Left kidney (tissue), 8 donors: Measurements from ENCODE around the gene MED25. TPM values are rescaled to one million over a fixed set of nuclear protein-coding genes. Genes with fewer than 3 reads are reported as not detected.
A peak's percentile ranks its signal among the peaks of the same experiment; 100 is the strongest.

Experiments
- DNase-seq: peaks from one replicate; pipeline ENCODE4 v3.0.0-alpha.2; 2013
- long read RNA-seq, 8 donors: transcript quantifications; one replicate each; lab custom pipeline, GENCODE V29; 2026
- polyA plus RNA-seq: library from polyadenylated mRNA; unstranded; fragments of 120-200 nt; gene quantifications from one replicate; pipeline ENCODE4 v1.2.1, GENCODE V29; 2013; ENCODE audit not compliant: insufficient read length

The MED25 gene
- 71.9 TPM for polyA plus RNA-seq
- long read RNA-seq, donor 1, partial matches to known transcripts = 26 of 29 reads
- long read RNA-seq, donor 1, other reads (novel, unspliced or antisense) = 0 of 29 reads
- long read RNA-seq, donor 2, partial matches to known transcripts = 0 of 6 reads
- long read RNA-seq, donor 2, other reads (novel, unspliced or antisense) = 0 of 6 reads
- long read RNA-seq, donor 3, partial matches to known transcripts = 23 of 26 reads
- long read RNA-seq, donor 3, other reads (novel, unspliced or antisense) = 0 of 26 reads
- long read RNA-seq, donor 4 = 0 reads
- long read RNA-seq, donor 5, transcript MED25-201 (18 exons, 2,332 nt) = major isoform, 7 of 16 reads
- long read RNA-seq, donor 5, partial matches to known transcripts = 7 of 16 reads
- long read RNA-seq, donor 5, other reads (novel, unspliced or antisense) = 0 of 16 reads
- long read RNA-seq, donor 6, partial matches to known transcripts = 5 of 5 reads
- long read RNA-seq, donor 6, other reads (novel, unspliced or antisense) = 0 of 5 reads
- long read RNA-seq, donor 7, partial matches to known transcripts = 24 of 32 reads
- long read RNA-seq, donor 7, other reads (novel, unspliced or antisense) = 0 of 32 reads
- long read RNA-seq, donor 8, partial matches to known transcripts = 0 of 3 reads
- long read RNA-seq, donor 8, other reads (novel, unspliced or antisense) = 0 of 3 reads

- DNase-seq = peak; percentile 90
These were observed at the start of gene MED25 for GRCh38 chr19:49817964-49818648. TSS of gene MED25 (plus strand) at chr19:49818289. CDS start at chr19:49818342, 53 bp downstream.

- DNase-seq = no peak
These were observed 47.6 kb upstream of the MED25 start for GRCh38 chr19:49770529-49770928.

GRCh38 chr19:49771674-49772139, 46.4 kb upstream of the MED25 start:
- DNase-seq = no peak

- no peak for DNase-seq
These were observed 45.1 kb upstream of the MED25 start for GRCh38 chr19:49772850-49773432.

DNA sequence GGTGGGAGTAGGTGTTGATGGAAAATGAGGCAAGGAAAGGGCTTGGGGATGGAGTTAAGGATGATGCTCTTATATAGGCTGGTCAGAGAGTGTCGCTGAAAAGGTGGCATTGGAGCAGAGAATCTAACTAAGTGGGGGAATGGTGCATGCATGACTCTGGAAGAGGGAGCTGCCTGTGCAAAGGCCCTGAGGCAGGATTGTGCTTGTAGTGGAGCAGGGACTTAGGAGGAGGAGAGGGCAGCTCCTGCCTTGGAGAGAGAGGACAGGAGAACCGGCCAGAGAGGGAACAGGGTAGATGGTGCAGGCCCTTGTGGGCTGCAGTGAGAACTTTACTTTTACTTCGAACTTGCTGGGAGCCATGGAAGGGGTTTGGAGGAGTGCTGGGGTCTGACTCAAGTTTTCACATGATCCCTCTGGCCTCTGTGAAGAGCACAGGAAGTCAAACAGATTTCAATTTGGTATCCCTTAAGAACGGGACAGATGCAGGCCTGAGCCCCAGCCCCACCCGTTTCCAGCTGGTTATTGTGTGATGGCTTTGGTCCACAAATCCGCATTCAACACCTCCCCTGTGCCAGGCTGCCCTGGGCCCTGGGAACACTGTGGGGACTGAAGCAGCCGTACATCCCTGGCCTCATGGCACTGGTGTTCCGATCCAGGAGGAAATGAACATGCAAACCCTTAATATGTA, 44.3 kb upstream of the MED25 start:
- DNase-seq = no peak

- DNase-seq = no peak
These were observed 43.1 kb upstream of the MED25 start for GRCh38 chr19:49774969-49775368.

DNA sequence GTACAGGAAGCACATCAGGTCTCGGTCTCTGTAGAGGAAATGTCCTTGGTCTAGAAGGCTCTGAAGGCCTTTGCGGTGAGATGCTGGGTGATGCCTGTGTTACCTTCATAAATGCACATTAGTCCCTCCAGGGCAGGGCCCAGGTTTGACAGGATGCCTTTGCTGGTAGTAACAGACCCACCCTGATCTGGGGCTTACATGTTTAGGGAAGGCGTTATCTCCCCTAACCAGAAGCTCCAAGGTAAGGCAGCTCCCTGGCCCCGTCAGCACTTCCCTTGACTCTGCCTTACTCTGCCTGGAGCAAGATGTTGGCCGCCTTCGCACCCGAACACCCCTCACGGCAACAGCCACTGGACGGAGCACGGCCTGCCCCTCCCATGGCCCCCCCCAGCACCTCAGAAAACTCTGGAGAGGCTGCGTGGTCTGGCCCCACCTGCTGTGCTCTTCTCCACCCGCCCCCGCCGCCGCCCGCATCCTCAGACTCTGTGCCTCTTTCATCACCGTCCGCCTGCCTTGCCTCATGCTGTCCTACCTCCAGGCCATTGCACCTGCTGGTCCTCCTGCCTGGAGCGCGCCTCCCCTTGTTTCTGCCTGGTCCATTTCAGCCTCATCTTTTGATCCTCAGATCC, 42.2 kb upstream of the MED25 start:
- DNase-seq = no peak

- no peak for DNase-seq
These were observed 41.7 kb upstream of the MED25 start for GRCh38 chr19:49776371-49776764.

DNA sequence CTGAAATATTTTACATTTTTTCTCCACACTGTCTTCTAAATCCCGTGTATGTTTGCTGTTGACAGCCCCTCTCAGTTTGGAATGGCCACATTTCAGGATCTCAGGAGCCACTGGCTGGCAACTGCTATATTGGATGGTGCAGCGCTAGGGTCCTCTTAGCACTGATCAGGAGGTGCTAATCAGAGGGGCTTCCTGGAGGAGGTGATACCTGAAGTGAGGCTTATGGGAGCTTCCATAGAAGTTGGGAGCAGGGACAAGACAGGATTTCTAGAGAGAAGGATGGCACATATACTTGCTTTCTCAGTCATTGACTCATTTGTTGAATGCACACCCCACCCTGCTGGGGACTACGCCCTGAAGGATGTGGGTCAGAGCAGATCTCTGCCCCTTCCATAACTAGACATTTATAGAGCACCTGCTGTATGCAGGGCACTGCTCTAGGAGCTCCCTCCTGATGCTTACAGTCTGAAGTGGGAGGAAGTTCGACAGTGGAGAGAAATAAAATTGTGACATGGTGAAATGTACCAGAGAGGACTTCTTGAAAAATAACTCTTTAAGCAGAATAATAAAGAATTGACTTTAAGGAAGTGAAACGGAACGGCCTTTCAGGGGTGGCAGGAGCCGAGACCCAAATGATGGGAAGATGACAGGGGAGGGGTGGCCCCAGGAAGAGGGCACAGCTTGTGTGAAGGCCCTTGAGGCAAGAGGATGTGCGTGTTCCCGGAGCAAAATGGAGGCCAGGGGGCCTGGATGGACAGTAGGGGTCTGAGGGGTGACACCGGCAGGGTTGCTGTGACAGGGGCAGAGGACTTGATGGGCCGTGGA, 38.1 kb upstream of the MED25 start:
- DNase-seq = no peak

DNA sequence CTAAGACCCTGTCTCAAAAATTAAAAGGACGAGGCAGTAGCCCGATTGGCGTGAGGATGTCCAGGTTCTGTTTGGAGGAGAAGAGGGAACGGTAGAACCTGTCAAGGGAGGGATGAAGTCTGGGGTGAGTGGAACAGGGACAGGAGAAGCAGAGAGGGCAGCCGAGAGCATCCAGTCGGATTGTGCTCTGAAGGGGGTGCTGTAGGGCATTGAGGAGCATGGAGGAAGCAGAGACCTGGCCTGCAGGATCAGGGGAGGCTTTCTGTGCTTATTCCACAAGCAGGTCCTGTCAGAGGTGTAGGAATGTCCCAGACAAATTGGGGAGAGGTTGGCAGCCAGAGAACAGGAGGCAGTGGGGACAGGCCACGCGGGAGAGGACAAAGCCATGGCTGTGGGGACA, 37.2 kb upstream of the MED25 start:
- no peak for DNase-seq

- no peak for DNase-seq
These were observed 36.7 kb upstream of the MED25 start for GRCh38 chr19:49781394-49781793.

GRCh38 chr19:49782515-49782914, 35.6 kb upstream of the MED25 start:
- no peak for DNase-seq

GRCh38 chr19:49786376-49786820, 31.7 kb upstream of the MED25 start:
- no peak for DNase-seq

DNA sequence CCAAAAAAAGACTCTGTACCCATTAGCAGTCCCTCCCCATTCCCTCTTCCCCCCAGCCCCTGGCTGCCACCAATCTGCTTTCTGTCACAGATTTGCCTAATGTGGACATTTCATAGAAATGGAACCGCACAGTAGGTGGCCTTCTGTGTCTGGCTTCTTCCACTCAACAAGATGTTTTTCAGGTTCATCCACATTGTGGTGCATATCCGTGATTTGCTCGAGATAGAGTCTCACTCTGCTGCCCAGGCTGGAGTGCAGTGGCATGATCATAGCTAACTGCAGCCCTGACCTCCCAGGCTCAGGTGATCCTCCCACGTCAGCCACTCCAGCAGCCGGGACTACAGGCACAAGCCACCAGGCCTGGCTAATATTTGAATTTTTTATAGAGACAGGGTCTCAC, 30.3 kb upstream of the MED25 start:
- DNase-seq = no peak

- no peak for DNase-seq
These were observed 29.2 kb upstream of the MED25 start for GRCh38 chr19:49788857-49789256.

DNA sequence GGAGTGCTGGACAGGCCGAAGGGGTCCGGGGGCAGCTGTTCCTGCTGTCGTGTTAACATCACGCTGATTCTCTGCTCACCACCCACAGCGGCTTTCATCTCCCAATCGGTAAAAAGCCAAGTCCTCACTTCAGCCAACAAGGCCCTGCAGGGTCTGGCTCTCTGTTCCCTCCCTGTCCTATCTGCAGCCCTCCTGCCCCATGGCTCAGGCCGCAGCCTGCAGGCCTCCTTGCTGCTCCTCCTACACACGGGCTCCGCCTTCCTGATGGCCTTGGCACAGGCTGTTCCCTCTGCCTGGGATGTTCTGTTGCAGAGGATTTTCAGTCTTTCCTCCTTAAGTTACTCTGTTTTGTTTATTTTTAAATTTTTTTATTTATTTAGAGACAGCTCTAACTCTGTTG, 27.2 kb upstream of the MED25 start:
- no peak for DNase-seq

- DNase-seq = no peak
These were observed 26.2 kb upstream of the MED25 start for GRCh38 chr19:49791776-49792445.

- DNase-seq = no peak
These were observed 25.1 kb upstream of the MED25 start for GRCh38 chr19:49792829-49793560.

GRCh38 chr19:49793561-49793840, 24.6 kb upstream of the MED25 start:
- DNase-seq = no peak
